CD4-positive, alpha-beta T cell (primary cell): ENCODE results near the gene PPP1R3F. TPM values are rescaled to one million over a fixed set of nuclear protein-coding genes. Genes with fewer than 3 reads are reported as not detected.
A peak's percentile ranks its signal among the peaks of the same experiment; 100 is the strongest.

Experiments
- ATAC-seq: fragments of 200-7000 bp; cut with Tn5 transposase; one replicate; pipeline ENCODE4 v1.10.0; 2022; ENCODE audit warnings: mild to moderate bottlenecking; ENCODE audit not compliant: poor library complexity
- CTCF ChIA-PET: fragments of 350-600 bp; sonication (Branson Sonifier 250); formaldehyde crosslinking; loops from one replicate; lab custom pipeline; 2021; ENCODE audit warnings: antibody characterized with exemption, inconsistent platforms; lab: Charles Lee
- POLR2A ChIA-PET: fragments of 350-600 bp; sonication (Branson Sonifier 250); formaldehyde crosslinking; loops from one replicate; lab custom pipeline; 2021; ENCODE audit warnings: antibody characterized with exemption, inconsistent platforms; lab: Charles Lee
- DNase-seq, 14 experiments: peaks; one replicate each; pipeline ENCODE4 v3.0.0-alpha.2; 2013 to 2020; ENCODE audit warnings: mixed read lengths in 2 of 14
- H3K27ac ChIP-seq, 2 donors: one replicate each; pipeline versions ENCODE4 v1.5.1 to v1.7.0; 2013; ENCODE audit warnings: low read length in 2 of 2, low read depth in 1 of 2, mild to moderate bottlenecking in 1 of 2
- H3K27me3 ChIP-seq, 2 experiments: 1 replicate in 1 of 2; 2 replicates in 1 of 2; pipeline versions ENCODE4 v1.6.1 to v1.7.0; 2013; ENCODE audit warnings: low read length in 2 of 2, control low read depth in 1 of 2, mild to moderate bottlenecking in 1 of 2, moderate library complexity in 1 of 2; ENCODE audit not compliant: insufficient read depth in 2 of 2, control insufficient read depth in 1 of 2
- H3K36me3 ChIP-seq: one replicate; pipeline ENCODE4 v1.6.1; 2013; ENCODE audit warnings: low read length, control low read depth; ENCODE audit not compliant: insufficient read depth
- H3K4me1 ChIP-seq: one replicate; pipeline ENCODE4 v1.6.1; 2013; ENCODE audit warnings: low read length, control low read depth; ENCODE audit not compliant: insufficient read depth
- H3K4me3 ChIP-seq: one replicate; pipeline ENCODE4 v1.5.1; 2013; ENCODE audit warnings: mild to moderate bottlenecking, low read length, moderate library complexity
- H3K9me3 ChIP-seq, 2 experiments: 1 replicate in 1 of 2; 2 replicates in 1 of 2; pipeline versions ENCODE4 v1.6.1 to v1.7.0; 2013; ENCODE audit warnings: low read length in 2 of 2, mild to moderate bottlenecking in 2 of 2, control low read depth in 1 of 2, moderate library complexity in 1 of 2; ENCODE audit not compliant: control insufficient read depth in 1 of 2, insufficient read depth in 1 of 2
- H3K27ac Mint-ChIP-seq: one replicate; pipeline ENCODE4 v1.8.0; 2020; ENCODE audit warnings: mixed read lengths
- H3K27me3 Mint-ChIP-seq: one replicate; pipeline ENCODE4 v1.8.0; 2021; ENCODE audit warnings: mixed read lengths
- H3K36me3 Mint-ChIP-seq: one replicate; pipeline ENCODE4 v1.8.0; 2021; ENCODE audit warnings: low read depth, mixed read lengths
- H3K4me1 Mint-ChIP-seq: one replicate; pipeline ENCODE4 v1.8.0; 2021; ENCODE audit warnings: low read depth, mixed read lengths
- H3K4me3 Mint-ChIP-seq: one replicate; pipeline ENCODE4 v1.8.0; 2020; ENCODE audit warnings: mild to moderate bottlenecking, mixed read lengths
- H3K9me3 Mint-ChIP-seq: one replicate; pipeline ENCODE4 v1.8.0; 2020; ENCODE audit warnings: mixed read lengths
- CTCF ChIP-seq: fragments of 200-600 bp; IDR thresholded peaks from one replicate; pipeline ENCODE4 v1.8.0; 2022; ENCODE audit warnings: antibody characterized with exemption, mild to moderate bottlenecking
- intact Hi-C, 2 experiments: fragments of 100-400 bp; cut with DNase I in 1 of 2; cut with micrococcal nuclease in 1 of 2; formaldehyde crosslinking; loops; one replicate each; pipeline versions ENCODE4 v1.15.1 to v1.9.0; 2023 to 2025; cut with DNase I, micrococcal nuclease
- total RNA-seq, 174 experiments: library from RNA in 2 of 174; stranded (reverse) in 2 of 174; gene quantifications; one replicate each; pipeline ENCODE4 v1.2.3 and lab custom pipeline; 2021 to 2026

PPP1R3F gene
- total RNA-seq, 2 experiments from 2014 or later: 8.5 to 9.1 TPM

GRCh38 chrX:49260221-49260985 lies 9.2 kb upstream of the PPP1R3F start:
- peak in 2 of 14 experiments; percentile 11 to 12 for DNase-seq
- H3K9me3 Mint-ChIP-seq: no peaks in the 10 kb centered on the region
- Histone ChIP-seq H3K4me1 (peaks cover 49% of the 10 kb centered on the region), H3K27me3 (no peaks in the 10 kb centered on the region), H3K27ac (peak overlapping the region in 1 of 2 donors; percentile 29), H3K36me3 (no peaks in the 10 kb centered on the region), H3K4me3 (peak overlapping the region; percentile 32), H3K9me3 (no peaks in the 10 kb centered on the region)
- ChIA-PET CTCF (no interaction called here), POLR2A (interaction anchor here (0.8 to 5.2 kb wide), 2 partner anchors 9 to 13 kb away, joined by 4 to 37 read pairs; partner anchors contain the start of gene PPP1R3F)
- TF ChIP-seq CTCF: no peak
- peak overlapping the region; percentile 25 for H3K4me3 Mint-ChIP-seq
- intact Hi-C loops: no loop called here
- H3K36me3 Mint-ChIP-seq: no peaks in the 10 kb centered on the region
- no peaks in the 10 kb centered on the region for H3K27me3 Mint-ChIP-seq
- H3K27ac Mint-ChIP-seq: peak overlapping the region; percentile 77
- no peak for ATAC-seq
- peaks cover 43% of the 10 kb centered on the region for H3K4me1 Mint-ChIP-seq

GRCh38 chrX:49262603-49263002 lies 7.0 kb upstream of the PPP1R3F start:
- POLR2A ChIA-PET: interaction anchor here (1.6 kb wide), 1 partner anchor 11 kb away, joined by 6 read pairs; no protein-coding TSS in a partner anchor
- H3K27me3 Mint-ChIP-seq: no peaks in the 10 kb centered on the region
- H3K27ac Mint-ChIP-seq: peak overlapping the region; percentile 59
- intact Hi-C loops: no loop called here
- H3K9me3 Mint-ChIP-seq: no peaks in the 10 kb centered on the region
- Histone ChIP-seq H3K4me3 (peak overlapping the region; percentile 32), H3K27me3 (no peaks in the 10 kb centered on the region), H3K9me3 (no peaks in the 10 kb centered on the region), H3K4me1 (peaks cover 43% of the 10 kb centered on the region), H3K36me3 (no peaks in the 10 kb centered on the region), H3K27ac (no peak overlapping the region)
- H3K4me3 Mint-ChIP-seq: peak overlapping the region; percentile 71
- H3K4me1 Mint-ChIP-seq: peaks cover 35% of the 10 kb centered on the region
- no peak for TF ChIP-seq CTCF
- no peak for ATAC-seq
- no peak for DNase-seq
- CTCF ChIA-PET: no interaction called here
- no peaks in the 10 kb centered on the region for H3K36me3 Mint-ChIP-seq

- peak overlapping the region; percentile 79 for H3K4me3 Mint-ChIP-seq
- peak overlapping the region; percentile 63 for H3K27ac Mint-ChIP-seq
- intact Hi-C loops: no loop called here
- H3K9me3 ChIP-seq: no peaks in the 10 kb centered on the region
- H3K4me1 Mint-ChIP-seq: peaks cover 33% of the 10 kb centered on the region
- no peaks in the 10 kb centered on the region for H3K36me3 ChIP-seq
- DNase-seq (peak in 1 of 14 experiments; percentile 1), ATAC-seq (no peak)
- no peaks in the 10 kb centered on the region for H3K9me3 Mint-ChIP-seq
- no peaks in the 10 kb centered on the region for H3K27me3 Mint-ChIP-seq
- H3K27ac ChIP-seq: no peak overlapping the region
- H3K4me3 ChIP-seq: peak overlapping the region; percentile 32
- ChIA-PET CTCF (no interaction called here), POLR2A (interaction anchor here (0.9 to 1.6 kb wide), 2 partner anchors 10 to 108 kb away, joined by 3 to 6 read pairs; no protein-coding TSS in a partner anchor)
- no peaks in the 10 kb centered on the region for H3K36me3 Mint-ChIP-seq
- peaks cover 40% of the 10 kb centered on the region for H3K4me1 ChIP-seq
- H3K27me3 ChIP-seq: no peaks in the 10 kb centered on the region
- no peak for TF ChIP-seq CTCF
Observed at GRCh38 chrX:49263631-49264030, 6.0 kb upstream of the PPP1R3F start.
